Occipital lobe (tissue), 2 donors: ENCODE data around the gene ALDH7A1. TPM values are rescaled to one million over a fixed set of nuclear protein-coding genes. Genes with fewer than 3 reads are reported as not detected.

Experiments
- DNase-seq: peaks from one replicate; lab custom pipeline; 2025; lab: John Stamatoyannopoulos, UW
- total RNA-seq: library from RNA; depleted of rRNA; stranded (reverse); fragments of >200 nt; gene quantifications from one replicate; pipeline ENCODE4 v1.2.3, GENCODE V29; 2014

The ALDH7A1 gene
- total RNA-seq, 1 donor from 2014 or later, result 34.3 TPM

DNA sequence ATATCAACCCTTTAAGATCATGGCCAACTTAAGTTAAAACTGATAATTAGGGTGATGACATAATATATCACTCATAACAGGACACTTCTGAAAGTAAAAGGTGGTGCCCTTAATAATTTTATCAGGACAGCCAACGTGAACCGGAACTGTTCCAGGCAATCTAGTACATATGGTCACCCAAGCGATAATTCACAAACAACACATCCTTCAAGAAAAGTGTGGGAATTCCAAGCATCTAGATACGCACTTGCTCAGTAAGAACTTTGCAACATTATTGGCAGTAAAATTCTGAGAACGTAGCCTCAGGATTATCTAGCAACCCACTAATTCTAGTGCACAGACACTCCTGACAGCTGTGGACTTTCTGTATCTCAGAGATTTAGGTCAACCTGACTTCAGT, 85.7 kb downstream of the ALDH7A1 start:
- DNase-seq, result no peak

DNA sequence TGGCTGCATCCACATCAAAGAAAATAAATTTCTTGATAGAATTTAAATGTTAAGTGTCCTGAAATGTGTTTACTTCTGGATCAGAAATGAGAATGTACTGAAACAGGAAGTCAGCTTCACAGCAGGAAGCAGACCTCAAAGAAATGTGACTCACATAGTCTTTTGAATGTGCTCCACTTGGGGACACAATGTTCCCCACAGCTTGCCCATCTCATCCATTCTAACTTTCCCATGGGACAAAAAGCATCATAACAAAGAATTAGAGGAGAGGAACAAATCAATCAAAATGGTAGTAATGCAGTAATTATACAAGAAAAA, 86.1 kb downstream of the ALDH7A1 start:
- no peak for DNase-seq

DNA sequence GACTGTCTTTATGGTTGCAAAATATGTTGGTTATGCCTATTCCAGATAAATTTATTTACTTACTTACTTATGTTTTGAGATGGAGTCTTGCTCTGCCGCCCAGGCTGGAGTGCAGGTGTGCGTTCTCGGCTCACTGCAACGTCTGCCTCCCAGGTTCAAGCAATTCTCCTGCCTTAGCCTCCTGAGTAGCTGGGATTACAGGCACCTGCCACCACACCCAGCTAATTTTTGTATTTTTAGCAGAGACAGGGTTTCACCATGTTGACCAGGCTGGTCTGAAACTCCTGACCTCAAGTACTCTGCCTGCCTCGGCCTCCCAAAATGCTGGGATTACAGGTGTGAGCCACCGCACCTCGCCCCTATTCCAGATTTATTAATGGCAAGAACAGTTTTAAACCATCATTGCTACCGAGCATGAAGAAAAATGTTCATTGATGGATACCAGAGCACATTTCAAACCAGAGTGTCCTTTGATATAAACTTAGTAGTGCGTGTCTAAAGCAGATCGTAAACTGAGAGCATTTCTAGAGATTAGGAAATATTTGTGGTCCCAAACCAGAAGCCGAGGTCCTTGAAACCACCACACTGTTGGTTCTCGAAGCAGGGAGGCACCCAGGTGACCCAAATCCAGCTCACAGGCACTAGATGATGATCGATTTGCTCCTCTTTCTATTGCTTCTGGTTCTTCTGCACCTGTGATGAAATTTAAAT, 86.6 kb downstream of the ALDH7A1 start:
- no peak for DNase-seq

DNA sequence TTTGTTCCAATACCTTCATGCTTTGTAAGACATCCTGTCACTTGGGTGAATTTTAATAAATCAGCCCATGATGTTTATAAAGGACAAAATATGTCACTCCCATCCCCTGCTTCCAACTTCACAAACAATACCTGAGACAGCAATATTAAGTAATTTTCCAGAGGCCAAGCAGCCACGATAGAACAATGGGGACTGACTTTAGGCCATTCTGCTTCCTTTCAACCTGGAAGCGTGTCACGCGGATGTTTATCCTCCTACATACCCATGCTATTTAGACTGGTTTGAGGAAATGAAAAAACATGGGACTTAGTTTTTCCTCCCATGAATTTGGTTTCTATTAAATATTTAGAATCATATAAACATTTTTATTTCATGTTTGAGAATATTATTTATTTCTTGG, 88.9 kb downstream of the ALDH7A1 start:
- DNase-seq, result no peak

DNA sequence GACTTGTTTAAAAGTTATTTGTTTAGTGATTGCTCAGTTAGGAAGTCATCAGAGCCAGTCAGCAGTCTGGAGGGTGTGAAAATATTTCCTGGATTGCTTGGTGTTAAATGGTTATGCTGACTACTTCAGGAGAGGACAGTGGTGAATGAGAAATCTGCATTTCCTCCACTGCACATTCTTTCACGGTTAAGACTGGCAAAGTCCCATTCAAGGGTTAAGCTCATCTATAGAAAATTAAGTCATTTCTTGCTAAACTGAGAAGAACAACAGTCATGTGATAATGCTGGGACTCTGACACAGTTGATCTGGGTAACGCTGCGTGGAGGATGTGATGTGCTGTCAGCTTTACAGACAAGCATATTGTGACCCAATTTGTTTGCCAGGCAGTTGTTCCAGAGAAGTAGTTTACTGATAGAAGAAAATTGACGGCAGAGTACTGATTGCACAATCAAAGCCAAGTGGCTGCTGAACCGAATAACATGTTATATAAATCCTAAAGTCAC, 91.4 kb downstream of the ALDH7A1 start:
- DNase-seq, result peak; percentile 32

DNA sequence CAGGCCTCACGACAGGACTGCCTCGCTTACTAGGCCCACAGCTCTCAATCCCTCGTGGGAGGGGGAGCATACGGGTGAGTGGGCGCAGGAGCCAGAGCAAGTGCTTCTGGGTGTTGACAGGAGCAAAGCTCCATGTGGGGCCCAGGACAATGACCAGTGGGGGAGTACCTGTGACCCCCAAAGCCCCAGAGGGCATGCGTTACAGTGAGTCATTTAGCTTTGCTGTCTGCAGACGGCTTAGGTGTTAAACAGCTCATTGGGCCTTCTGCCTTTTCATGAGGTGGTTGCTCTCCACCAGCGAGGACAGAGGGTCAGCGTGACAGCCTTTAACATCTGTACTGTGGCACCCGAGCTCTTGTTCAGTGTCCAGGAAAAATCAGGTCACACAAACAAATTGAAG, 93.6 kb downstream of the ALDH7A1 start:
- DNase-seq, result no peak

DNA sequence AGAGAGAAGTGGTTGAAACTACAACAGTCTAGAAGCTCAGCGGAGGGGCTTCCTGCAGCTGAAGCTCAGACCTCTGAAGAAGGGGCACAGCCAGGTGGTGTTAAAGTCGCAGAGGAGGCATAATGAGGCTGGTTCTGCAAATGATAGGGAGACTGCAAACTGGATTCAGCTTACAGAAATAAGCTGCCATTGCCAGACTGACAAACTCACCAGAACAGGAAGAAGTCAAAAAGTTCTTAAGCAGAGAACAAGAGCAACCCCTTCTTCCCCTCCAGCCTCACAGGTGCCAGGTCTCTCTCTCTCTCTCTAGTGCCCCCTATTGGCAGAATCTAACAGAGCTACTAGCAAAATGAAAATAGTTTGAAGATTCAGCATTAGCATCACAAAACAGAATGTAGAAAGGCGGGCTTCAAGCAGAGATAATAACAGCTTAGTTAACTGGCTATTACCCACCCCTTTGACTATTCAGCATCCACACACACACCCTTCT, 95.1 kb downstream of the ALDH7A1 start:
- no peak for DNase-seq

DNA sequence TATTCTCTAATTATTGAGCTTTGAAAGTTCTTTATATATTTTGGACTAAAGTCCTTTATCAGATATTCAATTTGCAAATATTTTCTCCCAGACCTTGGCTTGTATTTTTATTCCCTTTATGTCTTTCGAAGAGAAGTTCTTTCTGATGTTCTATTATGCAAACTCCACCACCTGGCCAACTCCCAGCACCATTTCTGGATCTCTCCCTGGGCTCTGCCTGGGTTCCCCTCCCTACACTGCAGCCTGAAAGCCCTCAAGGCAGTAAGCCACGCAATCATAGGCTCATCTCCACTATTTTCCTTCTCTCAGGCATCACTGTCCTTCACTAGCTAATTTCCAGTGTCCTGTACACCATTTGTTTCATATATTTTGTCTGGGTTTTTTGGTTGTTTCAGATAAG, 95.7 kb downstream of the ALDH7A1 start:
- no peak for DNase-seq

DNA sequence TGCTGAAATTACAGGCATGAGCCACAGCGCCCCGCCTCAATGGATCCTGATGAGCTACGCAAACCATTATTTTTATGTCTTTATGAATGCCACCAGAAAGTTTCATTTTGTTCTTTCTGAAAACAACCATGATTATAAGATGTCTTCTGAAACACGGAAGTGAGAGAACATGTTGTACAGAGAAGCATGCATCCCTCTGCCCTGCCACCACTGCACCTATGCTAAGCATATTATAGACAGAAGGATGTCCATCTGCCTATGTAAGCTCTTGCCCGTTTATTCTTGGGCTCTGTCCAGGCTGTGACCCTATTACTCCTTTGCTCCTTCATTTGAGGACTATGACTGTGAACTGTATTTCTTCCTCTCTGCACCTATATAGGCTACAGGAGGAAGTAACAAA, 97.5 kb downstream of the ALDH7A1 start:
- no peak for DNase-seq

DNA sequence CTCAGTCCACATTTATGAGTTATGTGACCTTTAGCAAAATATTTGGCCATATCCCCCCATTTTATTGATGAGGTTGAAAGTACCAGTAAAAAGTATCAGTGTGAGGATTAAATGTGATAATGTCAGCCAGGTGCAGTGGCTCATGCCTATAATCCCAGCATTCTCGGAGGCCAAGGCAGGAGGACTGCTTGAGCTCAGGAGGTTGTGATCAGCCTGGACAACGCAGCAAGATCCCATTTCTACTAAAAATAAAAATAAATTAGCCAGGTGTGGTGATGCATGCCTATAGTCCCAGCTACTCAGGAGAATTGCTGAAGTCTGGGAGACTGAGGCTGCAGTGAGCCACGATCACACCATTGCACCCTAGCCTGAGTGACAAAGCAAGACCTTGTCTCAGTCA, 100.6 kb downstream of the ALDH7A1 start:
- DNase-seq, result no peak

DNA sequence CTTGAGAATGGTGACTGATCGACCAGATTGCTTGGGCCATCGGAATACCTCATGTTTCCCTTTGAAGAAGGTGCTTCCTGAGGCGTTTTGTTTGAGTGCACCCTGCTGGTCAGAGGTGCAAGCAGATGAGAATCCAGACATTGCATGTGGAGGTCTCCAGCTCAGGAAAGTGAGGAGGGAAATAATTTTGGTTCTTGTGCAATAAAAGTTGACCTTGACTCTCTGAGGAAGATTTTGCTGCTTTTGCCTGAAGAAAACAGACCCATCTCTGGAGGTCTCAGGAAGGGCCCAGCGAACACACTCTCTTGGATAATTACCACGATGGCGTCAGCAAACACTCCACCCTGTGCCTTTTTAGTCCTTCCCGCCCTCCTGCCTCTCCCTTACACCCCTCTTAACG, 102.1 kb downstream of the ALDH7A1 start:
- no peak for DNase-seq

DNA sequence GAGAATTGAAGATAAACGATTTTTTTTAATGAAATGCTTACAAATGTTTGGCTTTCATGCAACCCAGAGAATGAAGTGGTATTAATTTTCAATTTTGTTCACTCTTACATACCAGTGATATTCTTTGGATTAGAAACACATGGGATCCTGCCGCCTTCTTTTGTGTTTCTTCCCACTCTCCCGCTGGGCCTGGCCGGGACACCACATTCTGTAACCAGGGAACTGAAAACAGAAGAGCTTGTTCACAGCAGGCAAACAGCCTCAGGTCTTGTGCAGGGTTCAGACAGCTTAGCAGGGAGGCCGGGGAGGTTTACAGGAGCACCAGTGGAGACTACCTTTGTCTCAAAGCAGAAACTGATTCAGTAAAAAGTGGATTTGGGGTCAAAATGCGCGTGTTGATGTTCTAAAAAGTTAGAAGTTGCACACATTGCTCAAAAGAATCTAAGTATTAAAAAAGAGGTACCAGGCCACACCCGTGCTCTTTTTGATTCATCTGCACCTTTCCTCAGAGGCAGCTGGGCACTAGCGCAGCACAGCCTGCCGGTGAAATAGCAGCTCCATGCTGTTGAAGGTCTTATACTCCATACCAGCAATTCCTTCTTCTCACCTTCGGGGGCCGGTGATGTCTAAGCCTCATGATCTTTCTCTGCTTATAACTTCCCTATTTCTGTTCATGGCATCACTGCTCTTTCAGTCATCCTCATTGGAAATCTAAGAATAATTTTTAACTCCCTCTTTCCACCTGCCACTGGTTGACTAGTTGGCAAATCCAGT, 104.7 kb downstream of the ALDH7A1 start:
- no peak for DNase-seq

DNA sequence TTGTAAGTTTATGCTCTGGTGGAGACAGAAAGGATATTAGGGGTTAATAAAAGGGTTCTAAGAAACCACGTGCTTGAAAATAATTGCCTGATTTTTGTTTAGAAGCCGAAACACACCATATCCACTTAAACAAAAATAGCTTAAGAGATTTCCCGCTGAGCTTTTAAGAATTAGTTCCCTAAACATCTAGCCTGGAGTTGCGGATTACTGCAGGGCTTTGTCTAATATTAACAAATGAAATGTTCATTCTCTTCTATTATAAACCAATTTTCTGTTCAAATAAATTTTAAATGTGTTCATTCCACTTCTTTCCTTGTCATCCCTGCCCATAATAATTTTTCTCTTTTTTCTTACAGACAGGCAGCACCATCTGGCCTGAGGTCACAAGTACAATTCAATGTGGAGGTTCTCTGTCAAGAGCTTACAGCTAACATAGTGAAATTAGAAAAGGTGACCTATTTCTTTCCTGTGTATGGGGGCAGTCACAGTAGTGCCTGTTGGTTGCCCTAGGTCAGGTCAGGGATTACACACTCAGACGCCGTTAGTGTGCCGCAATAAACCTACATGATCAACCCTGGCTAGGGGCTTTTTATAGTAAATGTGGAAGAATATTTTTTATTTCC, 106.5 kb downstream of the ALDH7A1 start:
- no peak for DNase-seq

DNA sequence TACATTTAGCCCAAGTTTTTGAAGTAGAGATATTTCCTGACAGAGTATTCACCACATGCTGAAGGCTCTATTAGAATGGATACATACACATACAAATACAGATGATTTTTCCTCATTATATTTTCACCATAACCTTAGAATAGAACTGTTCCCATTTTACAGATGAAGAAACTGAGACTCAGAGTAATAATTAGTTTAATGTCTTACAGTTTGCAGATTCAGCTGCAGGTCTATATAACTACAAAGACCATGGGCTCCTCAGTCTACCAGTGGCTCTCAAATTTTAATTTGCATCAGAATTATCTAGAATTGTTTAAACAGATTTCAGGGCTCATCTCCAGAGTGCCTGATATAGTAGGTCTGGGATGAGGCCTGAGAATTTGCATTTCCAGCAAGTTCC, 107.4 kb downstream of the ALDH7A1 start:
- DNase-seq, result no peak

DNA sequence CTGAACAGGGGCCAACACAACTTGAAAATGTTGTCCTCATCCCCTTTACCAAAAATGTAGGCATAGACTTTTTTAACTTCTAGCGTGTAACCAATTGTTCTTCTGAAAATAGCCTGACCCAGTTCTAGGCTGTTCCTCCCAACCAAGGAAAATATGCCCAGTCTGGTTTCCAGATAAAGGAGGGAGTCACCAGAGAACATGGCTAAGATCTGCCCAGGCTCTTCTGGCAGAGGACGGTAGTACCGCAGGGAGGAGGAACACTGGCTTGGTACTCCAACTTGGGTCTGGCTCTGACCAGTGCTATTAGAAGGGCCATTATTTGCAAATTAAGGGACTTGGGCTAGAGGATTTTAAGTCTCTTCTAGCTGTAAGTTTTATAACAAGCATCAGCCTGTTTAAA, 108.7 kb downstream of the ALDH7A1 start:
- DNase-seq, result peak; percentile 50

DNA sequence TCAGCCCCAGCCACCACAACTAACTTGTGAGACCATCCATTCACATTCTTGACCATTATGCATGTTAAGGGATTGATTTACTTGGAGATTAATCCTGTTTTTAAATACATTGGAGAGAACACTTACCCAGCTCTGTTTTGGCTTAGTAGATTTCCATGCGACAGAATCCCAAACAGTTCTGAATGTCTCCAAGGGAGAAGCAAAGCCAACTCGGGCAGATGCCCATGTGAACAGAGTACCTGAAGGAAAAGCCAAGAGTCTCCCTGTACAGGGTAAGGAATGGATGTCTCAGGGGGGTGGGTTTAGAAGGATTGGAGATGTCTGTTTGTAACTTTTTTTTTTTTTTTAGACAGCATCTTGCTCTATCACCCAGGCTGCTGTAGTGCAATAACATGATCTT, 110.8 kb downstream of the ALDH7A1 start:
- no peak for DNase-seq

DNA sequence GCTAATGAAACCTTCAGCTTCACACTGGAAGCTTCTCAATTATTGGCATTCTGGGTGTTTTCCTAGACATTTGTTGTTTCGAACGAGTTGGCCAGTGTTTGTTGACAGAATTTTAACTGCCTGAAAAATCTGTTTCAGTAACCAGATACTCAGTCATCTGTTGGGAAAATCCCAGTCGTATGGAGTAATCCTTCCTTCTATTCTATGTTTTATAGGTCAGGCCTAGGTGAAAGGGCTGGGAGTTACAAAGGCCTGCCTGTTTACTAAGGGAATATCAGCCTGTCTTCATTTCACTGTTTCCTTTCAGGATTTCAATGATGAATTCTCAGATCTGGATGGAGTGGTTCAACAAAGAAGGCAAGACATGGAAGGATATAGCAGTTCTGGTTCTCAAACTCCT, 111.9 kb downstream of the ALDH7A1 start:
- DNase-seq, result no peak

DNA sequence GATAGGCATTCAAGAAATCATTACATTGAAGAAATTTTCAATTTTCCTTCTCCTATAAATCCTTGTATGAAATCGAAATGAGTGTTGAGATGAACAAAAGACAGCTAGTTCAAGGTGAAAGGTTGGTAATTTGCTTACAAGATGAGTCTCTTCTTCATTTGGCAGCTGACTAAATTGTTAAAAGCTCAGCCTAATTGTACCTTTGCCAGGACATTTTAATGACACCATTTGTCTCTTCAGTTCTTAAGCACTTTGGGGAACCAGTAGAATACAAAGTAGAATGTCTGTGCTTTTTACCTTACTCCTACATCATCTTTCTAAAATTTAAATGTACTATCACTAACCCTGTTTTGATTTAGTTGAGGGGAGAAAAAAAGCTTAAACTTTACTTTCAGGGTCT, 112.4 kb downstream of the ALDH7A1 start:
- DNase-seq, result no peak

DNA sequence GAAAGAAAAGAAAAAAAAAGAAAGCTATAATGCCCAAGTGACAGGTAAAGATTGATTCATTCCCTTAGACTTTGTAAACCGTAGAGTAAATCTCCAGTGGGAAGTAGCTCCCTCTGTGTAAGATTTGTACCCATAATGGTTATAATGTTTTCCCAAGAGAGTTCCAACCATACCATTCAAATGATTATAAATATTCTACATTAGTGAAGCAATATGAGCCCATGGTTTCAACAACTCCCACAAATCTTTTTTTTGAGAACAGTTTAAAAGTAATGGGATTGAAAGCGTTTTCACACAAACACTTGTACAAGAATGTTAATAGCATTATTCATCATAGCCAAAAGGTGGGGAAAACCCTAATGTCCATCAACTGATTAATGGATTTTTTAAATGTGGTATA, 113.8 kb downstream of the ALDH7A1 start:
- no peak for DNase-seq
